GM20431 (cell line): ENCODE results near the gene ABHD8.

Experiments
- in situ Hi-C: fragments of 300-500 bp; cut with MseI, MboI; formaldehyde crosslinking; loops from one replicate; pipeline ENCODE4 v1.15.0; 2020; ENCODE audit warnings: low sequenced_read_pairs; ENCODE audit not compliant: unreplicated experiment

ABHD8 gene

GRCh38 chr19:17245535-17245984 lies 57.7 kb downstream of the ABHD8 start, which contains the start of gene NR2F6:
TSS of gene NR2F6 (minus strand) at chr19:17245919. CDS start at chr19:17245220, 699 bp downstream.
- in situ Hi-C loops: no loop called here

GRCh38 chr19:17244618-17245534 lies 58.3 kb downstream of the ABHD8 start:
- in situ Hi-C loops: no loop called here

GRCh38 chr19:17243830-17244617 lies 59.2 kb downstream of the ABHD8 start:
- in situ Hi-C loops: no loop called here

- in situ Hi-C loops: no loop called here
Observed at GRCh38 chr19:17243211-17243829, 59.9 kb downstream of the ABHD8 start.

- in situ Hi-C loops: no loop called here
Observed at GRCh38 chr19:17242431-17243208, 60.6 kb downstream of the ABHD8 start.
